Endothelial cell of umbilical vein (primary cell): ENCODE measurements around the gene SLC9A9. TPM values are rescaled to one million over a fixed set of nuclear protein-coding genes. Genes with fewer than 3 reads are reported as not detected.

ENCODE experiments used
- BruUV-seq: library from RNA; stranded (reverse); fragments of 400-500 nt; replicated peaks from 2 replicates; lab custom pipeline; 2021; lab: Mats Ljungman, UMichigan
- CTCF ChIA-PET: fragments of 300-600, 350-600 bp; sonication (Branson Sonifier 250); formaldehyde crosslinking; loops from one replicate; lab custom pipeline; 2021; ENCODE audit warnings: antibody characterized with exemption, inconsistent platforms; lab: Charles Lee
- POLR2A ChIA-PET: fragments of 300-600, 350-600 bp; sonication (Branson Sonifier 250); formaldehyde crosslinking; loops from one replicate; lab custom pipeline; 2021; ENCODE audit warnings: antibody characterized with exemption, inconsistent platforms; lab: Charles Lee
- DNase-seq: peaks from one replicate; pipeline ENCODE4 v3.0.0-alpha.2; 2011; ENCODE audit warnings: low read depth, low spot score
- FAIRE-seq: peaks from 2 replicates; lab custom pipeline; 2011; peaks lifted over from hg19 to GRCh38; lab: Jason Lieb, UNC
- H2AFZ ChIP-seq: 2 replicates; pipeline ENCODE4 v1.6.0; 2012; ENCODE audit warnings: low read depth, low read length, control low read depth, inconsistent platforms
- H3K27ac ChIP-seq: 2 replicates; pipeline ENCODE4 v1.5.1; 2011; ENCODE audit warnings: low read depth, mild to moderate bottlenecking, control low read depth, low read length, moderate library complexity; ENCODE audit not compliant: insufficient read depth
- H3K27me3 ChIP-seq, 2 experiments: 2 replicates each; pipeline versions ENCODE4 v1.6.0 to v1.6.1; 2011; ENCODE audit warnings: low read length in 2 of 2, mixed read lengths in 1 of 2; ENCODE audit not compliant: control insufficient read depth in 2 of 2, insufficient read depth in 2 of 2
- H3K36me3 ChIP-seq, 2 experiments: 2 replicates in 1 of 2; 3 replicates in 1 of 2; pipeline ENCODE4 v1.5.1; 2011; ENCODE audit warnings: low read length in 2 of 2, mild to moderate bottlenecking in 1 of 2, moderate library complexity in 1 of 2; ENCODE audit not compliant: control insufficient read depth in 2 of 2, insufficient read depth in 2 of 2; ENCODE audit errors: extremely low read depth in 1 of 2
- H3K4me1 ChIP-seq: 3 replicates; pipeline ENCODE4 v1.5.1; 2011; ENCODE audit warnings: mild to moderate bottlenecking, low read length; ENCODE audit not compliant: control insufficient read depth, insufficient read depth; ENCODE audit errors: extremely low read depth
- H3K4me2 ChIP-seq: 2 replicates; pipeline ENCODE4 v1.6.1; 2011; ENCODE audit warnings: low read length, control low read depth, mixed read lengths; ENCODE audit not compliant: insufficient read depth
- H3K4me3 ChIP-seq, 3 experiments: fragments of 200-600 bp in 1 of 3; sonication (generic), shearing (Covaris generic) in 1 of 3; replicated peaks in 1 of 3; 2 replicates each; pipeline ENCODE4 v1.5.1; 2011 to 2016; ENCODE audit warnings: control low read depth in 3 of 3, low read length in 3 of 3, mild to moderate bottlenecking in 2 of 3, inconsistent platforms in 1 of 3, low read depth in 1 of 3, moderate library complexity in 1 of 3; ENCODE audit not compliant: insufficient read depth in 1 of 3
- H3K79me2 ChIP-seq: 2 replicates; pipeline ENCODE4 v1.6.0; 2012; ENCODE audit warnings: low read length, inconsistent platforms; ENCODE audit not compliant: control insufficient read depth, insufficient read depth
- H3K9ac ChIP-seq: replicated peaks from 2 replicates; pipeline ENCODE3; 2011; ENCODE audit warnings: low read length, control low read depth; ENCODE audit not compliant: insufficient read depth; ENCODE audit errors: extremely low read depth
- H3K9me1 ChIP-seq: replicated peaks from 3 replicates; pipeline ENCODE4 v1.6.0; 2011; ENCODE audit warnings: mild to moderate bottlenecking, low read length; ENCODE audit not compliant: control insufficient read depth, insufficient read depth; ENCODE audit errors: extremely low read depth
- H3K9me3 ChIP-seq: replicated peaks from 2 replicates; pipeline ENCODE4 v1.5.1; 2012; ENCODE audit warnings: low read length, inconsistent platforms; ENCODE audit not compliant: control insufficient read depth, insufficient read depth
- H4K20me1 ChIP-seq: replicated peaks from 2 replicates; pipeline ENCODE3; 2011; ENCODE audit warnings: mild to moderate bottlenecking, low read length; ENCODE audit not compliant: control insufficient read depth, insufficient read depth; ENCODE audit errors: extremely low read depth
- EZH2 ChIP-seq: IDR thresholded peaks from 2 replicates; pipeline ENCODE4 v1.6.1; 2012; ENCODE audit warnings: borderline replicate concordance, low read depth, mild to moderate bottlenecking, moderate library complexity, low read length, inconsistent platforms; ENCODE audit not compliant: severe bottlenecking
- GATA2 ChIP-seq: IDR thresholded peaks from 2 replicates; pipeline ENCODE4 v1.7.0; 2011; ENCODE audit warnings: low read depth, mild to moderate bottlenecking, moderate library complexity, mixed read lengths, low read length; ENCODE audit not compliant: insufficient read length, insufficient read depth
- JUN ChIP-seq: IDR thresholded peaks from 2 replicates; pipeline ENCODE4 v1.6.1; 2011; ENCODE audit warnings: borderline replicate concordance, low read depth; ENCODE audit not compliant: insufficient read length, insufficient read depth
- MYC ChIP-seq: IDR thresholded peaks from one replicate; pipeline ENCODE4 v1.6.1; 2011; ENCODE audit warnings: mild to moderate bottlenecking, low read depth, low read length
- POLR2A ChIP-seq: IDR thresholded peaks from 2 replicates; pipeline ENCODE4 v1.6.1; 2012; ENCODE audit warnings: low read depth, mild to moderate bottlenecking, control low read depth, low read length
- dilution Hi-C: fragments of 300-500 bp; cut with MboI; formaldehyde crosslinking; loops from one replicate; pipeline ENCODE4 v1.15.0; 2019; ENCODE audit warnings: low sequenced_read_pairs; ENCODE audit not compliant: extremely low pct_ligation_motif_present
- intact Hi-C: fragments of 100-400 bp; cut with micrococcal nuclease; formaldehyde crosslinking; loops from one replicate; pipeline ENCODE4 v1.10.0; 2022
- polyA plus RNA-seq, 4 experiments: library from polyadenylated mRNA; depleted of rRNA in 3 of 4; stranded (reverse) in 3 of 4; unstranded in 1 of 4; fragments of >200 nt; gene quantifications; 2 replicates each; pipeline versions ENCODE4 v1.2.1 to v1.2.3, GENCODE V29; 2011 to 2012; ENCODE audit warnings: missing spikeins in 1 of 4
- total RNA-seq: library from RNA; stranded (reverse); gene quantifications from 2 replicates; pipeline ENCODE4 v1.2.3, GENCODE V29; 2021
- TF ChIP-seq, protein P1 (sequence below): IDR thresholded peaks from 2 replicates; pipeline ENCODE4 v1.6.1; 2011; ENCODE audit not compliant: insufficient read depth, insufficient read length

SLC9A9 gene
- total and polyA plus RNA-seq, 2 donors (not counting 3 experiments of a cell fraction or from before 2014, with no cell fraction given) = 1.5 to 1.8 TPM

DNA sequence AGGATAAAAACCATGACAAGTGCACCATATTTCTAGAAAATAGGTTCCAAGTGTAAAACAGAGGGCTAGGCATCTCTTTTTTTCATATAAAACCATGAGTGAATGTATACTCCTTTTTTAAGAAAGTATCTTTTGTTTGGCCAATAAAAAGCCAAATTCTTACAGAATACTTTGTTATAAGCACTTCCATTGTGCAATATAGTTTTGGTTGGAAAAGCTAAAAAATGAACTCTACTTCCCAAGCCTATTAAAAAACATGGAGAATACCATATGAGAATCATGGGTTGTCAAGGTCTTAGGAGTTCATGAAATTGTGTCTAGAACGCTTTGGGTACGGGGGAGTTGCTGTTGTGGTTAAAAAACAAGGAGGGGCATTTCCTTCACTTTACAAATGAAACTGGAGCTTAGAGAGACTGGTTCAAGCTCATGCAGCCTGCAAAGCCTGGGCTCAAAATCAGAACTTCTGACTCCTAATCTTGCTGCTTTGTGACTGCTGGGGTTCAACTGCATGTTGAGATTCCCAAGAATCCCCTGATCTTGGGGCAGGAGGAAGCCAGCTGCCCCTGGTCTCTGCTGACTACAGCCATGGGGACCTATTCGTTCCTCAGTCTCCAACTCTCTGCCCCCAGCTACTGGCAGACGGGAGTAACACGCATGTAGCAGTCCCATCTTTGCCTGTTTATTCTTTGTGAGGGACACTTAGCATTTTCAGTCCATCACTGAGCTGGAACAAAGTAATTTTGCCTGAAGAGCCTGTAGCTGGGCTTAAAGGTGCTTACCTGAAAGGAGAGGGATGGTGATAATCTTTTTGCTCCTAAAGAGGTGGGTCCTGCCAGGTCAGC, 499.6 kb downstream of the SLC9A9 start:
- Histone ChIP-seq H3K4me3 (no peak overlapping the region), H3K36me3 (no peaks in the 10 kb centered on the region), H3K4me2 (no peak overlapping the region), H3K27me3 (no peaks in the 10 kb centered on the region), H2AFZ (no peak overlapping the region), H3K79me2 (no peaks in the 10 kb centered on the region), H3K9ac (no peak overlapping the region), H3K27ac (no peak overlapping the region), H3K4me1 (peaks cover 21% of the 10 kb centered on the region), H4K20me1 (no peaks in the 10 kb centered on the region), H3K9me1 (no peaks in the 10 kb centered on the region), H3K9me3 (no peaks in the 10 kb centered on the region)
- DNase-seq (no peak), FAIRE-seq (no peak)
- no TSS peak for BruUV-seq
- dilution Hi-C loops (no loop called here), intact Hi-C loops (no loop called here)
- TF ChIP-seq GATA2 (no peak), JUN (no peak), EZH2 (no peak), POLR2A (no peak), MYC (no peak)
- TF ChIP-seq, protein P1, sequence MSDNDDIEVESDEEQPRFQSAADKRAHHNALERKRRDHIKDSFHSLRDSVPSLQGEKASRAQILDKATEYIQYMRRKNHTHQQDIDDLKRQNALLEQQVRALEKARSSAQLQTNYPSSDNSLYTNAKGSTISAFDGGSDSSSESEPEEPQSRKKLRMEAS = no peak
- CTCF ChIA-PET = interaction anchor here (0.5 to 2.5 kb wide), 13 partner anchors 10 to 326 kb away, joined by 3 to 11 read pairs (median 4); partner anchors contain the start of gene CHST2
- POLR2A ChIA-PET = no interaction called here
